GM12892 (cell line): ENCODE measurements around the gene MYOCD.

Experiments used
- POLR2A ChIP-seq: IDR thresholded peaks from 2 replicates; pipeline ENCODE4 v1.6.1; 2011; ENCODE audit warnings: low read depth, low read length, control low read depth
- POLR2AphosphoS5 ChIP-seq: IDR thresholded peaks from 2 replicates; pipeline ENCODE4 v1.6.1; 2011; ENCODE audit warnings: low read depth, low read length, control low read depth
- TAF1 ChIP-seq: IDR thresholded peaks from 2 replicates; pipeline ENCODE4 v1.6.1; 2011; ENCODE audit warnings: low read depth, mild to moderate bottlenecking, control low read depth, low read length, borderline replicate concordance

DNA sequence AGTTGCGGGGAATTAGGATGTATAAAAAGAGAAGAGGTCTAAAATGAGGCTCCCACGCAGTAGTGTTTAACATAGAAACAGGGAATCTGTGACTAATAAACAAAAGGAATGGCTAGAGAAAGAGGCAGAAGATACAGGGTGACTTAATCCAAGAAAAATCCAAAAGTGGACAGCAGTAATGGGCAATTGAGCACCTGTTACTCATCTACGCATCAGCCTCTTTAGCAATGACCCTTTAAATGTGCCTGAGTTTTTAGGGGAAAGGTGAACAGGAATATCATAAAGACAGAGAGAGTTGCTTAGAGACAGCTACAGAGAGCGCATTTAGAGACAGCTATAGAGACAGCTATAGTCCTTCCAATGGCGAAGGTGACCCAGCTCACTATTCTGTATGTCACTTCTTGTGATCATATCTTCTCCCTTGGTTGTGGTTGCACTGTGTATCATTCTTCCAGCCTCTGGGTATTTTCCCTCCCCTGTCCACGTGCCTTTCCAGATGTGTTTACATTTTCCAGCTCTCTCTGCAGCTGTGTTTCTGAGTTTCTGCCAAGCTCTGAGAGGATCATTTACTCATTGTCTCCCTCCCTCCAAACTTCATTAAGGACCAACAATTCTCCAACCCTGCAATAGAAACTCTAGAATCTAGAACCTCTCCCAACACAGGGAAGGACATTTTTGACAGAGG, 61.5 kb downstream of the MYOCD start:
- TF ChIP-seq POLR2A (no peak), TAF1 (no peak), POLR2AphosphoS5 (no peak)
